SK-N-SH (cell line): ENCODE results near the gene ATE1. TPM values are rescaled to one million over a fixed set of nuclear protein-coding genes. Genes with fewer than 3 reads are reported as not detected.

Source experiments
- EZH2phosphoT487 ChIP-seq: fragments of 200-600 bp; sonication (generic); IDR thresholded peaks from 2 replicates; pipeline ENCODE4 v1.6.1; 2017; ENCODE audit warnings: low read depth, mixed run types, mild to moderate bottlenecking, antibody characterized with exemption, moderate library complexity, borderline replicate concordance
- FOSL2 ChIP-seq: IDR thresholded peaks from 2 replicates; pipeline ENCODE4 v1.4.0; 2012; ENCODE audit warnings: low read depth, mild to moderate bottlenecking, moderate library complexity, borderline replicate concordance
- FOXM1 ChIP-seq: IDR thresholded peaks from 2 replicates; pipeline ENCODE4 v1.4.0; 2012; ENCODE audit warnings: low read depth, mild to moderate bottlenecking
- GABPA ChIP-seq: IDR thresholded peaks from 2 replicates; pipeline ENCODE4 v1.4.0; 2012; ENCODE audit warnings: low read depth, mild to moderate bottlenecking
- IRF3 ChIP-seq: fragments of 150-350 bp; IDR thresholded peaks from 2 replicates; pipeline ENCODE4 v1.6.1; 2016; ENCODE audit warnings: mild to moderate bottlenecking, low read depth, low read length
- JUND ChIP-seq: IDR thresholded peaks from 2 replicates; pipeline ENCODE4 v1.4.0; 2012
- MXI1 ChIP-seq: IDR thresholded peaks from 2 replicates; pipeline ENCODE4 v1.6.1; 2012; ENCODE audit warnings: mild to moderate bottlenecking, low read depth, low read length, improper control_type of control experiment
- NFIC ChIP-seq: IDR thresholded peaks from 2 replicates; pipeline ENCODE4 v1.4.0; 2012; ENCODE audit warnings: borderline replicate concordance
- NRF1 ChIP-seq: IDR thresholded peaks from 2 replicates; pipeline ENCODE4 v1.6.1; 2012; ENCODE audit warnings: low read depth, mild to moderate bottlenecking, low read length
- PBX3 ChIP-seq: IDR thresholded peaks from 2 replicates; pipeline ENCODE4; 2012
- POLR2AphosphoS5 ChIP-seq: IDR thresholded peaks from 2 replicates; pipeline ENCODE4 v1.6.1; 2012; ENCODE audit warnings: low read depth, low read length
- RAD21 ChIP-seq: IDR thresholded peaks from 2 replicates; pipeline ENCODE4 v1.6.1; 2012; ENCODE audit warnings: mild to moderate bottlenecking, low read length
- RCOR1 ChIP-seq: fragments of 150-350 bp; IDR thresholded peaks from 2 replicates; pipeline ENCODE4 v1.6.1; 2017; ENCODE audit warnings: antibody characterized with exemption, low read length
- REST ChIP-seq: IDR thresholded peaks from 2 replicates; pipeline ENCODE4 v1.6.1; 2012; ENCODE audit warnings: mild to moderate bottlenecking, low read depth, low read length, moderate library complexity
- SIN3A ChIP-seq: IDR thresholded peaks from 2 replicates; pipeline ENCODE4 v1.6.1; 2012; ENCODE audit warnings: low read depth, mild to moderate bottlenecking, low read length, moderate library complexity, borderline replicate concordance
- TCF12 ChIP-seq: IDR thresholded peaks from 2 replicates; pipeline ENCODE4 v1.4.0; 2012
- TEAD4 ChIP-seq: IDR thresholded peaks from 2 replicates; pipeline ENCODE4 v1.4.0; 2012; ENCODE audit warnings: mild to moderate bottlenecking, borderline replicate concordance; ENCODE audit not compliant: insufficient read depth
- USF2 ChIP-seq: fragments of 150-350 bp; IDR thresholded peaks from 2 replicates; pipeline ENCODE4 v1.6.1; 2017; ENCODE audit warnings: antibody characterized with exemption, low read length, low read depth, borderline replicate concordance
- YY1 ChIP-seq: IDR thresholded peaks from 2 replicates; pipeline ENCODE4 v1.4.0; 2012; ENCODE audit warnings: low read depth, mild to moderate bottlenecking
- polyA plus RNA-seq, 3 experiments: library from polyadenylated mRNA; depleted of rRNA; stranded (reverse); fragments of >200 nt; gene quantifications; 2 replicates each; pipeline ENCODE4 v1.2.3, GENCODE V29; 2012

Gene ATE1
- polyA plus RNA-seq, 1 of the 3 experiments (the other 2 are of a cell fraction), result 6.3 TPM

GRCh38 chr10:121694966-121695643 lies 232.7 kb downstream of the ATE1 start (continued):
- TF ChIP-seq REST (no peak), FOSL2 (no peak), RAD21 (peak; percentile 31), SIN3A (no peak), FOXM1 (no peak), NFIC (no peak), USF2 (no peak), POLR2AphosphoS5 (no peak), YY1 (no peak), IRF3 (no peak), TCF12 (peak; percentile 19), EZH2phosphoT487 (no peak), TEAD4 (no peak), RCOR1 (peak; percentile 81; the same call in 1 of the 2 replicates), PBX3 (no peak), GABPA (no peak), MXI1 (no peak; the same call in 1 of the 2 replicates), JUND (no peak), NRF1 (no peak)
